Measurements from ENCODE around the gene LTB4R.

Gene LTB4R

GRCh38 chr14:24279301-24280186 is 31.8 kb upstream of the LTB4R start:
- no peak for DNase-seq

DNA sequence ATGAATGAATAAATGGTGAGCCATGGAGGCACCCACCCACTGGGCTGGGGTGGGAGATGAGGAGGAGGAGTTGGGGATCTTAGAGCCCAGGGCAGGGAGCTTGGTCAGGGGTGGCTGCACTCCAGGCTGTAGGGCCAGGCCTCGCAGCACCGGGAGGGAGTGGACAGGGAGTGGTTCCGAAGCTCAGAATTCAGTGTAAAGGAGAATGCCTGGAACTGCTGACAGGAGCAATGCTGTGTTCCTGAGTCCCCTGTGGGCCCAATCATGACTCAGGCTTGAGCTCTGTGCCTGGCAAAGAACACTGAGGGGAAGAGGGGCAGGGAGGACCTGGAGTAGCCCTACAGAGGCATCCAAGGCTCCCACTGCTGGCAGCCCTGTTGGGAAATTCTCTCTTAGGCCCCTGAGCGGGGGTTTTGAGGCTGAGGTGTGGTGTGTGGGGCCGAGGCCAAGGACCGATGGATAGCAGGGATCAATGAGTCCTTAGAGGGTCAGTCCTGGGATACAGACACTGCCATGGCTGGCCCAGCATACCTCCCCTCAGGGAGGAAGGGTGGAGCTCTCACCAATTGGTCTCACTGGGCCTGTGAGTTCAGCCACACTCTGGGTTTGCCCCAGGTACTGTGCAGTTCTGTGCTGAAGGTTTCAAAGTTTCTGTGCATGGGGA is 30.4 kb upstream of the LTB4R start:
- DNase-seq: no peak

DNA sequence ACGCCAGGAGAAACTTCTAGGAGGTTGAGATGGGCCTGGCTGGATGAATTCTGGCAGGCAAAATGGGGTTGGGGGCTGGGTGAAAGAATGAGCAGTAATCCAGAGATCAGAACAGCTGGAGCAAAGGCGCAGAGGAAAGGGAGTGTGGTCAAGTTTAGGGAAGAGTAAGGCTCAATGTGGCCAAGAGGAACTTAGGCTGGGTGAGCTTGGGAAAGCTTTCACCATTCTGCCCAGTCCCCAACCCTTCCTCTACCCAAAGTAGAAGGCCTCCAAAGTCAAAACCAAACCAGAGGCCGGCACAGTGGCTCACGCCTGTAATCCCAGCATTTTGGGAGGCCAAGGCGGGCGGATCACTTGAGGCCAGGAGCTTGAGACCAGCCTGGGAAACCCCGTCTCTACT is 29.7 kb upstream of the LTB4R start:
- no peak for DNase-seq

DNA sequence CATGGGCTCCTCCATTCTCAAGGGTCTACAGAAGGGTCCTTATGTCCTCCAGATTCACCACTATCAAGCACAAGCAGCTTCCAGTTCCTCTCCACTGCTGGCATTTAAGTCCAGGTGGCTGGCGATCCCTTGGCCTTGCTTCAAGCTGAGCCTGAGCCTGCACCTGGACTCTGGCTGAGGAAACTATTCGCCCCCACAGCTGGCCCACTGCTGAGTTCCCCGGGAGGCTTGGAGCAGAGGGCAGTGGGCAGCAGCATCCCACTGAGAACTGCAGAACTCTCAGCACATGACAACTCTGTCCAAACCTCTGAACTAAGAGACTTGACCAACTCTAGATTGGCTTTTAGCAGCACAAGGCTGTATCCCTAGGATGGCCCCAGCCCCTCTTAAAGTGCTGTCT is 28.6 kb upstream of the LTB4R start:
- no peak for DNase-seq

DNA sequence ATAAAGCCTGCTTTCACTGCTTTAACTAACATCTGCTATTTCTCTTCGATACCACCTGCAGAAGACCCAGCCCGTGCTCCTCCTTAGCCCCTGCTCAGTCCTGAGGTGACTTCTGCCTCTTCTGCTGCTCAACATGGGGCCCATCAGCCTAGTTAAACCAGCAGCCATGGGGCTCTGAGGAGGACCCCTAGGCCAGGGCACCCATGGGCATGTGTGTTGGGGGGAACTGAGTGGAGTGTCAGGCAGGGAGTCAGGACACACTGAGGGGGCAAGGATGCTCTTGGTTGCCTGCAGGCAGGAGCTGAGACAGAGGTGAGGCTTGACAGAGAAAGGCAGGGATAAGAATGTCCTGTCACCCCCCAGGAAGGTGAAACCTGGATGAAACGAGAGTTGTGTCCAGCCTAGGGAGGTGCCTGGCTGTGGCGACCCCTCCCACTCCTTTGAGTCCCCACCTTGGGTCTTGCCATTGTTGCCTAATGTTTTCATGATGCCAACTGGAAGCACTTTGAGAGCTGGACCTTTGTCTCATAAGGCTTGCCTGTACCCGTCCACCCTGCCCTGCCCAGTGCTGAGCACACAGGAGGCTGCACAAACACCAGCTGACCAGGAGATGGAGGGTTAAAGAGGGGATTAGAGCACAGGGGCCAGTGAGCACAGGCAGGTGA is 27.4 kb upstream of the LTB4R start:
- no peak for DNase-seq

DNA sequence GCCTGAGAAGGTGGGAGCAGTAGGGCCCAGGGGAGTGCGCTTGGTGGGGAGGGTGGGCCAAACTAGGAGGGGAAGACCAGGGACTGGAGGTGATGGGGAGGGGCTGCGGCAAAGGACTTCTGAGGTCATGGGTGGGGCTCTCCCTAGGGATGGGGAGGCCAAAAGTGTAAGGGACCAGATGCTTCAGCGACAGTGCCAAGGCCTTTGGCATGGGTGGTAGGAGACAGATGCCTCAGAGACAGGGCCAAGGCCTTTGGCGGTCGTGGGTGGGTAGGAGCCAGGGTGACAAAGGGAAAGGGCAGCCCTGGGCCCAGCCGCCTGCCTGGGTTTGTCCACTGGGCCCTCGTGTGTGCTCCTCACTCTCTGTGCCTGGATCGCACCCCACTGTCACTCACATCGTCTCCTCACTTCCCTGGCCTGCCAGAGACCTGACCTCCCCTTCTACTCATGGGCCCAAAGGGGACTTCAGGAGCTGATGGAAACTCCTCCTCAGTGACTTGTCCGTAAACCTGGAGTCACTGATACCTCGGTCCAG is 26.7 kb upstream of the LTB4R start:
- no peak for DNase-seq

GRCh38 chr14:24285351-24285750 is 26.0 kb upstream of the LTB4R start:
- DNase-seq: no peak

DNA sequence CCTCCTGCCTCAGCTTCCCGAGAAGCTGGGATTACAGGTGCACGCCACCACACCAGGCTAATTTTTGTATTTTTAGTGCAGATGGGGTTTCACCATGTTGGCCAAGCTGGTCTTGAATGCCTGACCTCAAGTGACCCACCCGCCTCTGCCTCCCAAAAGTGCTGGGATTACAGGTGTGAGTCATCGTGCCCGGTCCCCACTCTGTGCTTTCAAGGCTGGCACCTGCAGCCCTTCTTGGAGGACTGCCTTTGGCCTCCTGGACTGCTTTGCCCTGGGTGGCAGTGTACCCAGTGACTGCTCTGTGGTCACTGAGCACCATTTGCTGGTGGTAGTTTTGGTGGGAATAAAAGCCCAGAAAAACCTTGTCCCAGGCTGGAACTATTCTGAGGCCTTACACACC is 24.3 kb upstream of the LTB4R start:
- DNase-seq: no peak

GRCh38 chr14:24289649-24290280 is 21.5 kb upstream of the LTB4R start:
- DNase-seq: no peak

GRCh38 chr14:24290746-24291145 is 20.6 kb upstream of the LTB4R start:
- DNase-seq: no peak

DNA sequence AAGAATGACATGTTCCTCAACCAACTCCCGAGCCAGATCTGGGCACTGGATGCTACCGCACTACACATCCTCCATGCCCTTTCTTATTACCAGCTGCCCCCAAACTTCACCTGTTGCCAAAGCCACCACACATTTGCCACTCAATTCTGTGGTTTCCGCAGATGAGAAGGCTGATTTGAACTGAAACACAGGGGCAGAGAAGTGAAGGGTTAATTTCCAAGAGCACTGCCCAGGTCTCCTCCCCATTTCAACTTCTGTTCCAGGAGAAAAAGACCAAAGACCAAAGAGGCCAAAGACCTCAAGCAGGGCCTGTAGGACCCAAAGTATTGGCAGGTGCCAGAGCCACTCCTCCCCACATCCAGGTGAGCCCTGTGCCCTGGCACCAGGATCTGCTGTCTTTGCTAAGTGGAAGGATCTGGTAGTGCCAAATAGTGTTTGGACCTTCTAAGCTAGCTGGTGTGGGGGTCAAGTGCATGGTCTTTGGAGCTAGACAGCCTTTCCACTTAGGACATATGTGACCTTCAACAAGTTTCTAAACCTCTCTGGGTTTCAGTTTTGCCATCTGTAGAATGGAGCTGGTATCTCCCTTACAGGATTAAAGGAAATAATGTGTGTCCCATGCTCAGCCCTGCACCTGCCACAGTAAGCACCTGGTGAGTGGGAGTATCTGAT is 19.7 kb upstream of the LTB4R start:
- DNase-seq: no peak

DNA sequence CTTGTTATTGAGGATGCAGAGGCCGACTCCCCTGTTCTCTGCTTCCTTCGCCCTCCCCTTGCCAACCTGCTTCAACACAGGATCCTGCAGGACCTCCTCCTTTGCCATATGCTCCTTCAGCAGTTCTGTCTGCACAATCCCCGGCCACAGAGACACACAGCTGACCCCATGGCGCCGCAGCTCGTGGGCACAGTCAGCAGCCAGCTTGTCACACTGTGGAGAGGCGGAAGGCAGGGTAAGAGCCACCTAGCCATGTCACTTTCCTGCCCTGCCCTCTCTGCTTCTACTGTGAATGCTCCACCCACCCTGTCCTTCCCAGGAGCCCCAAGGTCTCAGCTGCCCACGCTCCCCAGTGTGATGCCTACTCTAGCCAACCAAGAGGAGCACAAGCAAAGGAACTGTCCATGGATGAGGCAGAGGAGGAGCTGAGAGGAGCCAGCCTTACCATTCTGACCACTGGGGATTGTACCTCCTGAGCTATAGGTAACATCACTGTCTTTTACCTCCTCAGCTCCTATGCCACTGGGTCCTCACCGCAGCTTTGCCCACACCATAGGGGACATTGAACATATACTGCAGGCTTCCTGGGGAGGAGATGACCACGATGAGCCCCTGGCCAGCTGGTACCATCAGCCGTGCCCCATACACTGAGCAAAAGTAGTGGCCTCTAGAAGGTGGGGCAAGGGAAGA is 19.0 kb upstream of the LTB4R start:
- no peak for DNase-seq

DNA sequence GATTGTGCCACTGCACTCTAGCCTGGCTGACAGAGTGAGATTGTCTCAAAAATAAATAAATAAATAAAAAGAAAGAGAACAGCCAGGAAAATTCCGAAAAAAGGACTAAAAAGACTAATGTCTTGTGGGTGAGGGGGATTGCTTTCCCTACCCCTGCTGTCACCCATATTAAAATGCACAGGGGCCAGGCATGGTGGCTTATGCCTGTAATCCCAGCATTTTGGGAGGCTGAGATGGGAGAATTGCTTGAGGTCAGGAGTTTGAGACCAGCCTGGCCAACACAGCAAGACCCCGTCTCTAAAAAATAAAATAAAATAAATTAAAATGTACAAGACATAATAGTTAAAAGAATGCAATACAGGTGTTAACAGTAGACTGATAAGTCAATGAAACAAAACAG is 17.8 kb upstream of the LTB4R start:
- no peak for DNase-seq

GRCh38 chr14:24296341-24297157 is 14.8 kb upstream of the LTB4R start:
- DNase-seq: no peak

DNA sequence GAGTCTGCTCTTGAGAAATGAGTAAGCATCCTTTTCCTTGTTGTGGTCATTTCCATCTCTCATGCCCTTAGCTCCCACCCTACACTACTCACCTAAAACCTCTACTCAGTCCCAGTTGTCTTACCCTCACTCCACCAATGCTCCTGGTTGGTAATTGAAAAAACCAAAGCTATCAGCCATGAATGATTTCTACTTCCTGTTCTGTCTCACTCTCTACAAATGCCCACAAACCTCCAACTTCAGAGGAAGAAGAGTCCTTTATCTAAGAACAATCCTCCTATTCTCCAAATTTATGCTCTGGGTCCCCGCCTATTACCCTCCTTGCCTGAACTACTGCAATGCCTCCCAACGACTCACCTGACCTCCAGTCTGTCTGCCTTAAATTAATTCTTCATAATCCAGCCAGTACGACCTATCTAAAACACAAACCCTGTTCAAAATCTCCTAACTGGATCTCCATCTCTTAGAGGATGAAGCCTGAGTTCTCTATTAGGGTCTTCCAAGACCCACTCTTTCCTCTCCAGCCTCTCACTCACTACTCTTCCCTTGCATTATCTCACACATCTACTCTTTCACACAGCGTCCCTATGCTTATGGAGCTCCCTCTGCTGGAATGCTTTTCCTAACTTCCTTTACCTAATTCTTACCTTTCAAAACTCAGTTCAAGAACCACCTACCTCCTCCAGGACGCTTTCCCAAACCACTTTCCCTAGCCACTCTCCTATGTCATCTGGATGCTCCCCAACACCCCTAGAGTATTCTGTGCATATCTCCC is 13.9 kb upstream of the LTB4R start:
- no peak for DNase-seq

DNA sequence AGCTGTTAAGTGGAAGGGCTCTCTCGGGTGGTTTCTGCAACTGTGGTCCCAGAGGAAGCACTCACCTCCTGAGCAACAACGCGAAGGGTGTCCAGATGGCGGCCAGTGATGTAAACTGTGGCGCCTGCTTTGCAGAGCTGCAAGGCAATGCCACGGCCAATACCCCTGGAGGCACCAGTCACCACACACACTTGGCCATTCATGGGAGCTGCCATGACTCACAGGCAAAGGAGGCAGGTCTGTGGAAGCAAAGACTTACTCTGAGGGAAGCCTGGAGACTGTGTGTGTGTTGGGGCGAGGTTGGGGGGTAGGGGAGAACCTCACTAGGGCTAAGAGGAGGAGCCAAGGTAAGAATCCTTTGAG is 12.4 kb upstream of the LTB4R start:
- no peak for DNase-seq

DNA sequence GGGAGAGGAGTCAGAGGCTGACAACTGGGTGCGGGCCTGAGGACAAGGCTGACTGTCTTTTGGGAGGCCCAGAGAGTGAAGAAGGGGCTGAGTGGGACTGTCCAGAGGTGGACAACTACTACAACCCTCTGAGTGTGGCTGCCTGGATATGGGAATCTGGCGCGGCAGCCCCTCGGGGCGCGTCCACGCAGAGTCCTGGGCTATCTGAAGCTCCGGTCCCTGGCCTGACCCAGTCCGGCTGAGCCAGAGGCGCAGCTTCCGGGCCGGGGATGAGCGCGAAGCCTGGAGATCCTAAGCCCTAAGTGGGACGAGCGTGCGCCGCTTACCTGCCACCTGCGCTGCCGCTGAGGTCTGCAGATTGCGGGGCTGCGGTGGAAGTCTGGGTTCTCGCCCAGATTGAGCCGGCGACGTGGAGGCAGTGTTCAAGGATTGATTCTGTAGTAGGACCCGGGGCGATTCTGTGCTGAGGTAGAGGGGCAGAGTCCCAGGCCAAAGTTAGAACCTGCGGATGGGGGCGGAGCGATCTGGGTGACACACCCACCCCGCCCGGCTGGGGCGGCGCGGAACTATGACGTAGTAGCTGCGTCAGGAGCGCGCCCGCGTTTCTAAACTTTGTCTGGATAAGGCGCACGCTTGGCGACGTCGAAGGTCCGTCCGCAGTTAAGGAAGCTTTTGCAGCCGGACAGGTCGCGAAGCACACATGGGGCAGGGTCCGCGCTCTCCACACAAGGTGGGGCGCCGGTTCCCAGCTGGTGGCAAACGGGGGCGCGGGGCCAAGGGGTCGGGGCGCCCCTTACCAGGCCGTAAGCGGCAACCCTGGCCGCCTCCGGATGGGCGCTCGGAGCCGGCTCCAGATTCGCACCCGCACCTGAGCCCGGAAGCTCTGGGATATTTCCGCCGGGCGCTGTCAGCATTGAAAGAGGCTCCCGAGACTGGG is 11.8 kb upstream of the LTB4R start, which contains the start of the genes DHRS1 and NOP9:
DHRS1 (minus strand) TSS at position 526 of the 937 bp plus-strand sequence. CDS start 674 bp downstream, outside the sequence.
NOP9 (plus strand) TSS at position 596 of the 937 bp plus-strand sequence; CDS start at position 701, 105 bp downstream.
- no peak for DNase-seq

DNA sequence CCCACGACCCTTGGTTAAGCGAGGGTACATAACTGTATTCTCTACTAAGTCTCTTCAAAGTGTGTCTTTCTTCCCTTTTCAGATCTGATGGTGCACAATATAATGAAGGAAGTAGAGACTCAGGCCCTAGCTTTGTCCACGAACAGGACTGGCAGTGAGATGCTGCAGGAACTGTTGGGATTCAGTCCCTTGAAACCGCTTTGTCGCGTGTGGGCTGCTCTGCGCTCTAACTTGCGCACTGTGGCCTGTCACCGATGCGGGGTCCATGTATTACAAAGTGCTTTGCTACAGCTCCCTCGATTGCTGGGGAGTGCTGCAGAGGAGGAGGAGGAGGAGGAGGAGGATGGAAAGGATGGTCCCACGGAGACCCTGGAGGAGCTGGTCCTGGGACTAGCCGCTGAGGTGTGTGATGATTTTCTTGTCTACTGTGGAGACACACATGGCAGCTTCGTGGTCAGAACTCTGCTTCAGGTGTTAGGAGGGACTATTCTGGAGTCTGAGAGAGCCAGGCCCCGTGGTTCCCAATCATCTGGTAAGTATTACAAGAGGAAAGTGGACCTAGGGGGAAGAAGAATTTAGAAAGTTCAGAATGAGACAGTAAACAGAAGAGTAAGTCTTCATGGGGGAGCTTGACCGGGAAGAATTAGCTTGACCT is 10.8 kb upstream of the LTB4R start:
- DNase-seq: no peak

Data from NCI-H187 treated with DMSO at 0.1 percent for 48 hours (cell line).